ENCODE measurements around the gene SCN3A.

The SCN3A gene

DNA sequence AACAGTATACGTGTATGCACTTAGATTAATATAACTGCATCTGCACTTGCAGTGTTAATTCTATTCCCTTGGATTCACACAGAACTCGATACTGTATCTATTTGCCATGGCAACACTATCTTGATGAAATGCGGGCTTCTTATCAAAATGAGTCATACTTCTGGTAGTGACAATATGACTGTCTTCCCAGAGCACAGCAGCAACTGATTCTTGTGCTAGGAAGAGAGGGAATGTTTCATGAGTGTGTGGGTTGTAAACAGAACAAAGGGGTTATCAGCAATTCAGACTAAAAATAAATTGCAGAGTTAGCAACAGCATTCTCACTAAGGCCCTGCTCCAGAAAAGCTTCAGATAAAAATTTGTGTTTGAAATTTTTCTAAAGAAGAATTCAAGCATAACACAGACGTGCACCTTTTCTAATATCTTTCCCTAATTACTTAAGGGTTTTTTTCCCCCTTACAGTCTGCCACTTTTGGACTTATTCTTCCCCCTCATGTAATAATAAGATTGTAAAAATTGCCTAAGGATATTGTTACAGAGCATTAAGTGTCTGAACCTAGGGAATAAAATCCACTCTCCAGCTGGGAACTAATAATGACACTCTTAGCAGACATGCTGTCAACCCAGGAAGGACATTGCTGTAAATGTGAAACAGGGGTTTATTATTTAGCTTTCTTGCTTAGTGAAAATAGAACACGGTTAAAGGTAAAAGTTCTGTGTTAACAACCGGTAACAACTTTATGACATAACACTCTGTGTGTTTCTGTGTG is 148.6 kb downstream of the SCN3A start:
- no peak for DNase-seq (ENCODE audit: low spot score)

DNA sequence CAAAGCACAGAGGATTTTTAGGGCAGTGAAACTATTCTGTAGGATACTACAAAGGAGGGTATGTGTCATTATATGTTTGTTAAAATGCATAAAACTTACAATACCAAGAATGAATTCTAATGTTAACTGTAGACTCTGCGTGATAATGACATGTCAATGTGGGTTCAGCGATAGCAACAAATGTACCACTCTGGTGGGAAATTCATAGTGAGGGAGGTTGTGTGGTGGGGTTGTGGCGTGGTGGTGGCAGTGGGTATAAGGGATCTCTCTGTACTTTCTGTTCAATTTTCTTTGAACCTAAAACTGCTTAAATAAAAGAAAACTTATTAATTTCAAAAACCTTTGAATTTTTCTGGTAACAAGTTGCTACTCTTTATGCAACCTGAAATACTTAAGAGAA is 149.2 kb downstream of the SCN3A start:
- DNase-seq (ENCODE audit: low spot score) = no peak

DNA sequence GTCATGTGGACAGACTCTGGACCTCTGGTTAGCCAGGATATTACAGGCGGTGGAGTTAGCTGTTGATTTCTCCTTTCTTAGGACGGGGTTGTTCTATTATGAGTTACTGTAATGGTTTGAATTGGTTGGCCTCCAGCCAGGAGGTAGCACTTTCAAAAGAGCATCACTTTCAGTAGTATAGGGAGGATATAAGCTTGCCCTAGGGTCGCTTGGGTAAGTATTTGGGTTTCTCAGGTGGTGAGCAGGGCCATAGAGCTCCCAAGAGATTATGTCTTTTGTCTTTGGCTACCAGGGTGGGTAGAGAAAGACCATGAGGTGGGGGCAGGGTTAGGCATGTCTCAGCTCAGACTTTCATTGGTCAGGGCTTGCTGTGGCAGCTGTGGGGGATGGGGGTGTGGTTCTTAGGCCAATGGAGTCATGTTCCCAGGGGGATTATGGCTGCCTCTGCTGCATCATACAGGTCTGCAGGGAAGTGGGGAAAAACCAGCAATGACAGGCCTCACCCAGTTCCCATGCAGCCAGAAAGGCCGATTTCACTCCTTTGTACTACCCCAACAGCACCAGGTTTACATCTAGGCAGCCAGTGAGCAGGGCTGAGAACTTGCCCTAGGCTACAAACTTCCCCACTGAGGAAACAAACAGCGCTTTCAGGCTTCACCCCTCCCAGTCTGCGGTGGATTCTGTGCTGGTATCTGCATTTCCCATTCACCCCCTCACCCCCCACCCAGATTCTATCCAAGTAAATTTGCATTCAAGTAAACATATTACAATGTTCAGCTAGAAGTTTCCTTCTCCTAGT is 159.1 kb downstream of the SCN3A start:
- no peak for DNase-seq (ENCODE audit: low spot score)

All from left forelimb (tissue), 1 donor.